GM12891 (cell line): ENCODE measurements around the gene MYBPHL.

Experiments
- PAX5 ChIP-seq: IDR thresholded peaks from 2 replicates; pipeline ENCODE4 v1.6.1; 2011; ENCODE audit warnings: low read length, moderate library complexity, mild to moderate bottlenecking; ENCODE audit not compliant: insufficient read depth, severe bottlenecking
- POLR2A ChIP-seq: IDR thresholded peaks from 2 replicates; pipeline ENCODE4 v1.6.1; 2011; ENCODE audit warnings: low read depth, low read length, control low read depth
- POLR2AphosphoS5 ChIP-seq: IDR thresholded peaks from 2 replicates; pipeline ENCODE4 v1.6.1; 2011; ENCODE audit warnings: low read depth, low read length, control low read depth
- SPI1 ChIP-seq: IDR thresholded peaks from 2 replicates; pipeline ENCODE4 v1.6.1; 2011; ENCODE audit warnings: low read depth, low read length, control low read depth
- TAF1 ChIP-seq: IDR thresholded peaks from 2 replicates; pipeline ENCODE4 v1.6.1; 2011; ENCODE audit warnings: low read depth, low read length, control low read depth

GRCh38 chr1:109250454-109251276, 56.1 kb downstream of the MYBPHL start:
- TF ChIP-seq POLR2A (no peak), POLR2AphosphoS5 (no peak), PAX5 (no peak), SPI1 (no peak), TAF1 (no peak)
